CD4-positive, alpha-beta T cell treated with Interleukin-12 subunit alpha and Interleukin-12 subunit beta, for 1 hour (primary cell): ENCODE measurements around the gene AGTRAP.
A peak's percentile ranks its signal among the peaks of the same experiment; 100 is the strongest.

Experiments used
- DNase-seq: peaks from one replicate; pipeline ENCODE4 v3.0.0-alpha.2; 2020

The AGTRAP gene

GRCh38 chr1:11736746-11737639 is 1.1 kb downstream of the AGTRAP start:
- DNase-seq, result peak; percentile 49

DNA sequence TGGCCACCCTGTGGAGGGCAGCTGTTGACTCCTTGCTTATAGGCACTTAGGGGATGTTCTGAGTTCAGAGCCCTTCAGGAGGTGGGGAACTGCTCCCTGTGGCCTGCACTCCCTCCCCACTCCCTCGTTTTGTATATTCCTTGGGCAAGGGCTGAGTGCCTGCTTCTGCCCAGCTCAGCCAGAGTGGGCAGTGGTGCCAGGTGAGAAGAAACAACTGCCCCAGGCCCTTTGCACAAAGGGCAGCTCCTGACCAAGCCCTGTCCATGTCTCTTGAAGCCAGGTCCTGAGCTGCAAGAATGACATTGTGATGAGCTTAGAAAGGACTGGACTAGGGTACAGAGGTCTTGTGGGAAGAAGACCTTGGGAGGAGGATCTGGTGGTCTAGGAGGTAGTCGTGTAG is 2.2 kb downstream of the AGTRAP start:
- no peak for DNase-seq

GRCh38 chr1:11738783-11739182 is 2.8 kb downstream of the AGTRAP start:
- DNase-seq, result no peak

GRCh38 chr1:11740258-11741192 is 4.6 kb downstream of the AGTRAP start:
- peak; percentile 60 for DNase-seq

DNA sequence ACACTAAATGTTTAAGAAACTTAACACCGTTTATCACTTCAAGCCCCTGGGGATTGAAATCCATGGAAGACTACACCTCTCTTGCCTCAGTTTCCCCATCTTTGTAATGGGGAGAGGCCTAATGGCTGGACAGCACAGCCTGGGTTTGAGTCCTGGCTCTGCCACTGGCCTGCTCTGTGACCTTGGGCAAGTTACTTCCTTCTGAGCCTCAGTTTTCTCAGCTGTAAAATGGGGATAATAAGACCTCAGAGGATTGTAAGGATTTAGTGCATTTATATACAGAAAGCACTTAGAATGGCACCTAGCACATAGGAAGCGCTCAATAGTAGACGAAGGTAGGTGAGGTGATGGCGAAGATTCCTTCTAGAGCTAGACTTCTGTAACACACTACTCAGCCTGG is 5.5 kb downstream of the AGTRAP start:
- DNase-seq, result no peak

- DNase-seq, result no peak
Measured at GRCh38 chr1:11741919-11742558, 6.1 kb downstream of the AGTRAP start.

DNA sequence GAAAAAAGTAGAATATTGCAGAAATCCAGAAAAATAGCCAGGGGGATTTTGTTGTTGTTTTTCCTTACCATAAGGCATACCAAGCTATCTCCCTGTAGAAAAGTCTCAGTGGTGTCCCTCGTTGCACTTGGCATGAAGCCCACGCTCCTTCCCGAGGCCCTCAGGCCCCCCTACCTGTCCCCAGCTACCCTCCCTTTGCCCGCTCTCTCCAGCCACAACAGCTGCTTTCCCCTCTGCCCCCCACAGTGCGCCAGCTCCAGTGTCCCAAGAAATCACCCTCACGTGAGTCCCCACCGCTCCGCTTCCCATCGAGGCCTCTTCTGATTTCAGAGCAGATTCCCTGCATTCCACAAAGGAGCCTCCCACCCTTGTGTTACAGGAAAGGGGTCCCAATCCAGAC is 8.4 kb downstream of the AGTRAP start:
- no peak for DNase-seq

DNA sequence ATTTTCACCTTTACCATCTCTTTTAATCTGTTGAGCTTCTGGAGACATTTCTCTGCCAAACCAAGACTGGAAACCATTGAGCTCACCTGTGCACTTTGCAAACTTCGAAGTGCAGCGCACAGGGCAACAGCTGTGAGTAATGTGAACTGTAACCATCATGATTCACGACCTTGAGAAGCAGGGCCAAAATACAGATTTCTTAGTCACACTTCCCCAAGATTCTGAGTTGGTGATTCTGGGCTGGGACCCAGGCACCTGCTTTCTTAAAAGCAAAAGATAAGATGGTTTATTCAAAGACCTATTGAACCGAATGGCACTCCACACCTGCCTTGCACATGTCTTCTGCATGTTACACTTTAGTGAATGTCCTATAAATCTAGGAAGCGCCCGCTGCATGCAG is 10.2 kb downstream of the AGTRAP start:
- no peak for DNase-seq

- DNase-seq, result no peak
Measured at GRCh38 chr1:11746795-11747487, 11.0 kb downstream of the AGTRAP start.

DNA sequence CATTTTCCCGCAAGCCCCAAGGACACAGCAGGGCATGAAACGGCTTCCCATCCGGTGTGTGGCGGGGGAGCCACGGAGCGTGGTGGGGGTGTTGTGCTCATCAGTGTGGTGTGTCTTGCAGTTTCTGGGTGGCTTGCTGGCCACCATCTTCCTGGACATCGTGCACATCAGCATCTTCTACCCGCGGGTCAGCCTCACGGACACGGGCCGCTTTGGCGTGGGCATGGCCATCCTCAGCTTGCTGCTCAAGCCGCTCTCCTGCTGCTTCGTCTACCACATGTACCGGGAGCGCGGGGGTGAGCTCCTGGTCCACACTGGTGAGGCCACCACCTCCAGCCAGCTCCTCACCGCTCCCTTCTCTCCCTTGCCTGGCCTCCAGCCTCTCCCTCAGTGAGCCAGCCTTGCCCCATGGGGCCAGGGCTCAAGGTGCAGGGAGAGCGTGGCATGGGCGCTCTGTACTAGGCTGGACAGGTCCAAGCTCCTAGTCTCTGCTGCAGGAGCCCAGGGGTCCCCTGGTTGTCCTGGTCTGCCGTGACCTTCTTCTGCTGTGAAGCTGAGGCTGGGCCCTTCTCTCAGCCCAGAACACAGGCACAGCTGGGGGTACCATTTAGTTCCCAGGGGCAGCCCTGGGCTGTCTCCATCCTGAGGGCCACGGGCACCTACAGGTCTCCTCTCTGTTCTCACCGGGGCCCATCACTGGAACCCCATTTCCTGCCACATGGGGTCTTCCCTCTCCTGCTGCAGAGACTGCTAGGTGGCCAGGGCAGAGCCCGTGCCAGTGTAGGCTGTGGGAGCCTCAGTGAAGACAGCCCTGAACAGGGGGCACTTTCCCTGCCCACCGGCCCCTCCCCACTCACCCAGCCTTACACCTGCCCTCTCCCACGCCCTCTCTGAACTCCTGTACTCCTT is 12.6 kb downstream of the AGTRAP start:
- no peak for DNase-seq

GRCh38 chr1:11749203-11749689 is 13.3 kb downstream of the AGTRAP start:
- DNase-seq, result peak; percentile 27

DNA sequence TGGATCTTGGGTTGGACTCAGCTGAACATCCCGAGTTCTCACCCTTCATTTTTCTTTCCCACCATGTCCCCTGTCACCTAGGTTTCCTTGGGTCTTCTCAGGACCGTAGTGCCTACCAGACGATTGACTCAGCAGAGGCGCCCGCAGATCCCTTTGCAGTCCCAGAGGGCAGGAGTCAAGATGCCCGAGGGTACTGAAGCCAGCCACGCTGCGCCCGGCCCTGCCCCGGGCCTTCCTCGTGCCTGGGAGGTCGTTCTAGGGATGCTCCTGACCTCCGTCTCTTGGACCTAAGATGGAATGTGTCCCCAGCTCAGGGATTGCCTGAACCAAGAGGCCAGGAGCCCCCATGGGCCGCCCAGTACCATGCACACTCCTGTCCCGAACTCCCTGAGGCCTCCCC is 14.1 kb downstream of the AGTRAP start:
- no peak for DNase-seq

- no peak for DNase-seq
Measured at GRCh38 chr1:11751087-11751486, 15.2 kb downstream of the AGTRAP start.

- DNase-seq, result no peak
Measured at GRCh38 chr1:11752359-11753088, 16.6 kb downstream of the AGTRAP start.

- DNase-seq, result no peak
Measured at GRCh38 chr1:11753555-11754208, 17.7 kb downstream of the AGTRAP start.

GRCh38 chr1:11757047-11757446 is 21.1 kb downstream of the AGTRAP start:
- DNase-seq, result no peak

- DNase-seq, result no peak
Measured at GRCh38 chr1:11759791-11760190, 23.9 kb downstream of the AGTRAP start.

DNA sequence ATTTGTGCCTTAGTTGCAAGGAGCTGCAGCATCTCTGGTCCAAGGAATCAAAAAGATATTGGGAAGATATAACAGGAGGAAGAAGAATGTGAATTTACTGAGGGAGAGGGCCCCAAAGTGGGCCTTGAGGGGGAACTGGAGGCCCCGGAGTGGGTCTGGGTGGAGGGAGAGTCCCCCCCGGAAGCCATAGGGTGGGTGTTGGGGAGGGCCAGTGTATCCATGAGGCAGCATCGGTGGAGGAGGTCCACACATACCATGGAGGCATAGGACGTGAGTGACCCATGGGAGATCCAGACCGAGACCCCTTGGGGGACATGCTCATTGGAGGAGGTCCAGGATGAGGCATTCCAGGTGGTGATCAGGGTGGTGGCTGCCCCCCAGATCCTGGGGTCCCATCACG is 25.3 kb downstream of the AGTRAP start:
- no peak for DNase-seq

- DNase-seq, result peak; percentile 39
Measured at GRCh38 chr1:11761988-11762406, 26.1 kb downstream of the AGTRAP start, which contains the start of gene C1orf167. C1orf167 (plus strand) TSS chr1:11762193; CDS start chr1:11764401, 2,208 bp downstream.

GRCh38 chr1:11764115-11764514 is 28.2 kb downstream of the AGTRAP start:
- DNase-seq, result no peak
